ENCODE data around the gene IMP3.

Gene IMP3

GRCh38 chr15:75672646-75673425 is 32.8 kb upstream of the IMP3 start:
- no peak for DNase-seq (ENCODE audit: low read depth)

GRCh38 chr15:75671730-75672602 is 31.9 kb upstream of the IMP3 start:
- no peak for DNase-seq (ENCODE audit: low read depth)

- no peak for DNase-seq (ENCODE audit: low read depth)
Measured at GRCh38 chr15:75669879-75670212, 29.8 kb upstream of the IMP3 start.

- no peak for DNase-seq (ENCODE audit: low read depth)
Measured at GRCh38 chr15:75669191-75669878, 29.3 kb upstream of the IMP3 start.

- no peak for DNase-seq (ENCODE audit: low read depth)
Measured at GRCh38 chr15:75666823-75667501, 26.9 kb upstream of the IMP3 start.

GRCh38 chr15:75663931-75664421 is 24.0 kb upstream of the IMP3 start:
- DNase-seq (ENCODE audit: low read depth) = no peak

GRCh38 chr15:75662823-75663519 is 22.9 kb upstream of the IMP3 start:
- no peak for DNase-seq (ENCODE audit: low read depth)

- no peak for DNase-seq (ENCODE audit: low read depth)
Measured at GRCh38 chr15:75661756-75662140, 21.7 kb upstream of the IMP3 start.

- no peak for DNase-seq (ENCODE audit: low read depth)
Measured at GRCh38 chr15:75661100-75661755, 21.2 kb upstream of the IMP3 start.

- no peak for DNase-seq (ENCODE audit: low read depth)
Measured at GRCh38 chr15:75659928-75660645, 20.1 kb upstream of the IMP3 start.

GRCh38 chr15:75659141-75659771 is 19.2 kb upstream of the IMP3 start:
- DNase-seq (ENCODE audit: low read depth) = no peak

GRCh38 chr15:75656813-75657212 is 16.8 kb upstream of the IMP3 start:
- no peak for DNase-seq (ENCODE audit: low read depth)

GRCh38 chr15:75656331-75656730 is 16.3 kb upstream of the IMP3 start:
- DNase-seq (ENCODE audit: low read depth) = no peak

- no peak for DNase-seq (ENCODE audit: low read depth)
Measured at GRCh38 chr15:75655931-75656330, 15.9 kb upstream of the IMP3 start.

- no peak for DNase-seq (ENCODE audit: low read depth)
Measured at GRCh38 chr15:75654201-75654907, 14.3 kb upstream of the IMP3 start.

GRCh38 chr15:75653347-75653913 is 13.4 kb upstream of the IMP3 start:
- DNase-seq (ENCODE audit: low read depth) = no peak

GRCh38 chr15:75651810-75652543 is 12.0 kb upstream of the IMP3 start:
- no peak for DNase-seq (ENCODE audit: low read depth)

Measured in stimulated activated CD8-positive, alpha-beta memory T cell treated with anti-CD3 and anti-CD28 coated beads, Interleukin-4, amount 100 ng/mL, for 24 hours (primary cell).